Esophagus muscularis mucosa (tissue), 3 donors: ENCODE data around the gene MIB1.

Experiments used
- POLR2AphosphoS5 ChIP-seq, 2 donors: sonication (generic); formaldehyde crosslinking; IDR thresholded peaks; one replicate each; pipeline ENCODE4 v1.6.1; 2017; ENCODE audit warnings: antibody characterized with exemption in 2 of 2
- TF ChIP-seq, protein P1 (sequence below), 3 experiments: fragments of 200-600 bp in 2 of 3; fragments of 450-650 bp in 1 of 3; sonication (generic) in 2 of 3; IDR thresholded peaks; one replicate each; pipeline ENCODE4 v1.5.1; 2017 to 2019; ENCODE audit warnings: antibody characterized with exemption in 3 of 3, mild to moderate bottlenecking in 2 of 3, moderate library complexity in 1 of 3

- TF ChIP-seq, protein P1, sequence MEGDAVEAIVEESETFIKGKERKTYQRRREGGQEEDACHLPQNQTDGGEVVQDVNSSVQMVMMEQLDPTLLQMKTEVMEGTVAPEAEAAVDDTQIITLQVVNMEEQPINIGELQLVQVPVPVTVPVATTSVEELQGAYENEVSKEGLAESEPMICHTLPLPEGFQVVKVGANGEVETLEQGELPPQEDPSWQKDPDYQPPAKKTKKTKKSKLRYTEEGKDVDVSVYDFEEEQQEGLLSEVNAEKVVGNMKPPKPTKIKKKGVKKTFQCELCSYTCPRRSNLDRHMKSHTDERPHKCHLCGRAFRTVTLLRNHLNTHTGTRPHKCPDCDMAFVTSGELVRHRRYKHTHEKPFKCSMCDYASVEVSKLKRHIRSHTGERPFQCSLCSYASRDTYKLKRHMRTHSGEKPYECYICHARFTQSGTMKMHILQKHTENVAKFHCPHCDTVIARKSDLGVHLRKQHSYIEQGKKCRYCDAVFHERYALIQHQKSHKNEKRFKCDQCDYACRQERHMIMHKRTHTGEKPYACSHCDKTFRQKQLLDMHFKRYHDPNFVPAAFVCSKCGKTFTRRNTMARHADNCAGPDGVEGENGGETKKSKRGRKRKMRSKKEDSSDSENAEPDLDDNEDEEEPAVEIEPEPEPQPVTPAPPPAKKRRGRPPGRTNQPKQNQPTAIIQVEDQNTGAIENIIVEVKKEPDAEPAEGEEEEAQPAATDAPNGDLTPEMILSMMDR (IDR thresholded peaks at IDR 0.05), result no peak
- TF ChIP-seq POLR2AphosphoS5 (IDR thresholded peaks at IDR 0.05), result no peak
Measured at GRCh38 chr18:21798126-21798525, 57.5 kb downstream of the MIB1 start.
